SU-DHL-6 (cell line): ENCODE measurements around the gene BLMH.

Experiments used
- H2AFZ ChIP-seq: fragments of 200-600 bp; sonication (generic); 2 replicates; pipeline ENCODE4 v1.6.1; 2014; ENCODE audit warnings: low read depth, mild to moderate bottlenecking, moderate library complexity, mixed read lengths, antibody characterized with exemption, low read length; ENCODE audit not compliant: severe bottlenecking
- H3F3A ChIP-seq: fragments of 200-600 bp; shearing (Covaris generic); 2 replicates; pipeline ENCODE4 v1.6.0; 2016; ENCODE audit warnings: antibody characterized with exemption, mild to moderate bottlenecking; ENCODE audit not compliant: insufficient read depth
- H3K27ac ChIP-seq: fragments of 200-600 bp; sonication (generic); 2 replicates; pipeline ENCODE4 v1.5.1; 2016; ENCODE audit warnings: low read depth, mild to moderate bottlenecking, low read length, moderate library complexity, mixed read lengths
- H3K27me3 ChIP-seq: fragments of 200-600 bp; sonication (generic), shearing (Covaris generic); 2 replicates; pipeline ENCODE4 v1.6.0; 2014; ENCODE audit warnings: mild to moderate bottlenecking, low read length
- H3K36me3 ChIP-seq: fragments of 200-600 bp; sonication (generic); 2 replicates; pipeline ENCODE4 v1.6.1; 2014; ENCODE audit warnings: mild to moderate bottlenecking, low read length, mixed read lengths
- H3K4me2 ChIP-seq: fragments of 300-600, 200-600 bp; shearing (Covaris generic), sonication (generic); 2 replicates; pipeline ENCODE4 v1.6.0; 2014; ENCODE audit warnings: low read length, low read depth, mild to moderate bottlenecking; ENCODE audit not compliant: poor library complexity, severe bottlenecking
- H3K4me3 ChIP-seq: fragments of 200-600 bp; sonication (generic); 2 replicates; pipeline ENCODE4 v1.5.1; 2014; ENCODE audit warnings: antibody characterized with exemption, low read length, mild to moderate bottlenecking, mixed read lengths; ENCODE audit not compliant: insufficient read depth, poor library complexity, severe bottlenecking
- H3K79me2 ChIP-seq: fragments of 200-600 bp; sonication (generic); 2 replicates; pipeline ENCODE4 v1.6.1; 2014; ENCODE audit warnings: mild to moderate bottlenecking, low read length, moderate library complexity; ENCODE audit not compliant: insufficient read depth
- H3K9ac ChIP-seq: fragments of 200-600 bp; sonication (generic); 2 replicates; pipeline ENCODE4 v1.7.0; 2014; ENCODE audit warnings: mild to moderate bottlenecking, low read length
- H3K9me2 ChIP-seq: fragments of 200-600 bp; sonication (generic); replicated peaks from 2 replicates; pipeline ENCODE4 v1.6.1; 2014; ENCODE audit warnings: low read length; ENCODE audit not compliant: insufficient read depth
- H3K9me3 ChIP-seq: fragments of 200-600 bp; sonication (generic); 2 replicates; pipeline ENCODE4 v1.6.1; 2014; ENCODE audit warnings: low read length, mixed read lengths; ENCODE audit not compliant: insufficient read depth
- H4K20me1 ChIP-seq: fragments of 200-600 bp; sonication (generic); 2 replicates; pipeline ENCODE4 v1.6.1; 2014; ENCODE audit warnings: low read depth, mild to moderate bottlenecking, antibody characterized with exemption, low read length, moderate library complexity, mixed read lengths
- EZH2phosphoT487 ChIP-seq: fragments of 200-600 bp; sonication (generic), shearing (Covaris generic); conservative IDR thresholded peaks from 2 replicates; pipeline ENCODE4 v1.6.1; 2018; ENCODE audit warnings: mild to moderate bottlenecking, antibody characterized with exemption, low read length, moderate library complexity, mixed read lengths
- TF ChIP-seq, protein P1 (sequence below): fragments of 200-600 bp; sonication (generic); IDR thresholded peaks from one replicate; pipeline ENCODE4 v1.5.1; 2017; ENCODE audit warnings: antibody characterized with exemption, mild to moderate bottlenecking, low read length, moderate library complexity; ENCODE audit not compliant: insufficient read depth, poor library complexity, severe bottlenecking

BLMH gene

DNA sequence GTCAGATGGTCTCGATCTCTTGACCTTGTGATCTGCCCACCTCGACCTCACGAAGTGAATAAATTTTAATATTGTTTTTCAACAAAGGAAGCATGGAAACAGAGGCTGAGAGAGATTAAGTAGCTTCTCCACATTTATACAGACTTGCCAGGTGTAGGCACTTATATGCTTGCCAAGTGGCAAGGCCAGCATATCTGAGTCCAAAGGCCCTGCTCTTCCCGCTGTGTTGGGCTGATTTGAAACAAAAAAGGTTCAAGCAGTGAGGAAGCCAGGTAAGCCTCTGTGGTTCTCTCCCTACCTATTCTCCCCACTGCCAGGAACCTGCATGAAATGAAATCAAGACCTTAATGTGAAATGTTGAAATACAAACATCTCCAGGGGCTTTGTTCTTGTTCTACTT is 48.7 kb downstream of the BLMH start:
- H3K27me3 ChIP-seq, result no peaks in the 10 kb centered on the region
- no peak overlapping the region for H3K4me2 ChIP-seq
- no peak overlapping the region for H3K9ac ChIP-seq
- H3K27ac ChIP-seq, result no peak overlapping the region
- peaks cover 11% of the 10 kb centered on the region; the same call in 1 of the 2 replicates for H3F3A ChIP-seq
- no peaks in the 10 kb centered on the region for H3K79me2 ChIP-seq
- no peaks in the 10 kb centered on the region for H3K9me2 ChIP-seq
- H4K20me1 ChIP-seq, result no peaks in the 10 kb centered on the region
- H3K4me3 ChIP-seq, result no peak overlapping the region
- no peak overlapping the region for H2AFZ ChIP-seq
- peaks cover 11% of the 10 kb centered on the region; the same call in 1 of the 2 replicates for H3K36me3 ChIP-seq
- no peaks in the 10 kb centered on the region for H3K9me3 ChIP-seq
- TF ChIP-seq EZH2phosphoT487, result no peak
- TF ChIP-seq, protein P1, sequence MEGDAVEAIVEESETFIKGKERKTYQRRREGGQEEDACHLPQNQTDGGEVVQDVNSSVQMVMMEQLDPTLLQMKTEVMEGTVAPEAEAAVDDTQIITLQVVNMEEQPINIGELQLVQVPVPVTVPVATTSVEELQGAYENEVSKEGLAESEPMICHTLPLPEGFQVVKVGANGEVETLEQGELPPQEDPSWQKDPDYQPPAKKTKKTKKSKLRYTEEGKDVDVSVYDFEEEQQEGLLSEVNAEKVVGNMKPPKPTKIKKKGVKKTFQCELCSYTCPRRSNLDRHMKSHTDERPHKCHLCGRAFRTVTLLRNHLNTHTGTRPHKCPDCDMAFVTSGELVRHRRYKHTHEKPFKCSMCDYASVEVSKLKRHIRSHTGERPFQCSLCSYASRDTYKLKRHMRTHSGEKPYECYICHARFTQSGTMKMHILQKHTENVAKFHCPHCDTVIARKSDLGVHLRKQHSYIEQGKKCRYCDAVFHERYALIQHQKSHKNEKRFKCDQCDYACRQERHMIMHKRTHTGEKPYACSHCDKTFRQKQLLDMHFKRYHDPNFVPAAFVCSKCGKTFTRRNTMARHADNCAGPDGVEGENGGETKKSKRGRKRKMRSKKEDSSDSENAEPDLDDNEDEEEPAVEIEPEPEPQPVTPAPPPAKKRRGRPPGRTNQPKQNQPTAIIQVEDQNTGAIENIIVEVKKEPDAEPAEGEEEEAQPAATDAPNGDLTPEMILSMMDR, result no peak

DNA sequence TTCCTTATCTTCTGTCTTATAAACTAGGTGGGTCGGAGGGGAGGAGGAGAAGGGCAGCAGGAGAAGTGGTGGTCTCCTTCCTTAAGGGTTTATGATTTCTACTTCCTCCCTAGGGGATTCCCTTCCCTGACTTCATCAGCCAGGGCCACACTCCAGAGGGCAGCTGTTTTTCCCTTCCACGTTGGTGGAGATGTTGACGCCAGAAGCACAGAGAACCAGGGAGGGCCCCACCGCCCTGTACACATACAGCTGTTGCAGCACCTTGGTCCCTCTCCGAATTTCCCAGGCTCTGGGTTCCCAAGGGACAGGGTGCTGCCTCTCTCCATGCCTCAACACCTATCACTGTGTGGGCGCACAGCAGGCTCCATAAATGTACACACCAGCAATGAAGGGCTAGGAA is 50.7 kb downstream of the BLMH start:
- Histone ChIP-seq H4K20me1 (no peaks in the 10 kb centered on the region), H3K9ac (no peak overlapping the region), H3K4me3 (no peak overlapping the region), H3K9me2 (no peaks in the 10 kb centered on the region), H3K36me3 (no peaks in the 10 kb centered on the region), H3K79me2 (no peaks in the 10 kb centered on the region), H3K27ac (no peak overlapping the region), H3K9me3 (no peaks in the 10 kb centered on the region), H3F3A (no peaks in the 10 kb centered on the region), H3K27me3 (no peaks in the 10 kb centered on the region), H3K4me2 (no peak overlapping the region), H2AFZ (no peak overlapping the region)
- TF ChIP-seq EZH2phosphoT487, result no peak
- TF ChIP-seq, protein P1, result no peak

DNA sequence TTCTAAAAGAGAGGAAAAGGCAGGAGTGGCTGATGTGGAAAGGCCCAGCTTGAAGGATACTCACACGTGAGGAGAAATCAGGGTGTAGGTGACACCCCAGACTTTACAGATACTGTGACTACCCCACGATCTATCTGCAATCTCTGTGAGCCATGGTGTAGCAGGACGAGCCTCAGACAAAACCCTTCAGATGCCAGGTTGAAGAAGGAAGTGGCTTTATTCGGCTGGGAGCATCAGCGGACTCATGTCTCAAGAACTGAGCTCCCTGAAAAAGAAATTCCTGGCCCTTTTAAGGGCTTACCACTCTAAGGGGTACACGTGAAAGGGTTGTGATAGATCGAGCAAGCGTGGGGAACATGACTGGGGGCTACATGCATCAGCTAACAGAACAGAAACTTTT is 51.6 kb downstream of the BLMH start:
- H2AFZ ChIP-seq, result no peak overlapping the region
- H3K79me2 ChIP-seq, result no peaks in the 10 kb centered on the region
- no peak overlapping the region for H3K27ac ChIP-seq
- no peaks in the 10 kb centered on the region for H3K9me2 ChIP-seq
- H3K4me2 ChIP-seq, result no peak overlapping the region
- H4K20me1 ChIP-seq, result no peaks in the 10 kb centered on the region
- H3K27me3 ChIP-seq, result no peaks in the 10 kb centered on the region
- H3K4me3 ChIP-seq, result no peak overlapping the region
- no peaks in the 10 kb centered on the region for H3K9me3 ChIP-seq
- H3K36me3 ChIP-seq, result no peaks in the 10 kb centered on the region
- no peak overlapping the region for H3K9ac ChIP-seq
- TF ChIP-seq EZH2phosphoT487, result no peak
- TF ChIP-seq, protein P1, result no peak
- no peaks in the 10 kb centered on the region for H3F3A ChIP-seq

DNA sequence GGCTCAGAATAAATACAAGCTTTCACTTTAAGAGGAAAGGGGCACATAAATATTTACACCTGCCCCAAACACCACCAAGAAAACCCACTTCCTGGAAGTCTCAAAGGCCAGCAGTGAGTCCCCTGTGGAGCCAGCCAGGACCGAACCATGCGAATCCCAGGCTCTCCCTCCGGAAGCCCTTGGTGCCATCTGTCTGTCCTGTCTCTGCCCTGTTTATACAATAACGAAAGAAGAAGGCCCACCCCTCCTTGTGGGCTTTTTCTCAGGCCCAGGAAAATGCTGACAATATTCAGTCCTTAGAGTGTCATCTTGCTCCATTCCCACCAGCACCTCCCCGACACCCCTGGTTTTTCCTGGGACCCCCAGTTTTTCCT is 52.7 kb downstream of the BLMH start:
- H3K79me2 ChIP-seq, result no peaks in the 10 kb centered on the region
- no peak overlapping the region for H3K4me2 ChIP-seq
- no peak overlapping the region for H2AFZ ChIP-seq
- no peaks in the 10 kb centered on the region for H3K27me3 ChIP-seq
- H3K9ac ChIP-seq, result no peak overlapping the region
- no peaks in the 10 kb centered on the region for H3F3A ChIP-seq
- no peaks in the 10 kb centered on the region for H3K36me3 ChIP-seq
- no peaks in the 10 kb centered on the region for H4K20me1 ChIP-seq
- no peak overlapping the region for H3K4me3 ChIP-seq
- no peaks in the 10 kb centered on the region for H3K9me2 ChIP-seq
- TF ChIP-seq, protein P1, result no peak
- no peak for TF ChIP-seq EZH2phosphoT487
- H3K9me3 ChIP-seq, result no peaks in the 10 kb centered on the region
- no peak overlapping the region for H3K27ac ChIP-seq
